ENCODE data around the gene FAM78A. TPM values are rescaled to one million over a fixed set of nuclear protein-coding genes. Genes with fewer than 3 reads are reported as not detected.

The FAM78A gene
- polyA plus RNA-seq, 1 experiment = 1.1 TPM

GRCh38 chr9:131306397-131307004 lies 30.2 kb upstream of the FAM78A start:
- POLR2A ChIA-PET = no interaction called here
- no peak overlapping the region for H3K4me3 ChIP-seq (ENCODE audit: low read depth, low read length)
- H3K27me3 ChIP-seq (ENCODE audit: control insufficient read depth, insufficient read depth, low read length) = 0 out of 2 replicates have a peak, but pooled peaks cover 2% of the 10 kb centered on the region
- CTCF ChIA-PET = no interaction called here
- no peak for DNase-seq (ENCODE audit: low read depth)
- no peaks in the 10 kb centered on the region for H3K36me3 ChIP-seq (ENCODE audit: control insufficient read depth, insufficient read depth, low read length)
- TF ChIP-seq, protein P1, sequence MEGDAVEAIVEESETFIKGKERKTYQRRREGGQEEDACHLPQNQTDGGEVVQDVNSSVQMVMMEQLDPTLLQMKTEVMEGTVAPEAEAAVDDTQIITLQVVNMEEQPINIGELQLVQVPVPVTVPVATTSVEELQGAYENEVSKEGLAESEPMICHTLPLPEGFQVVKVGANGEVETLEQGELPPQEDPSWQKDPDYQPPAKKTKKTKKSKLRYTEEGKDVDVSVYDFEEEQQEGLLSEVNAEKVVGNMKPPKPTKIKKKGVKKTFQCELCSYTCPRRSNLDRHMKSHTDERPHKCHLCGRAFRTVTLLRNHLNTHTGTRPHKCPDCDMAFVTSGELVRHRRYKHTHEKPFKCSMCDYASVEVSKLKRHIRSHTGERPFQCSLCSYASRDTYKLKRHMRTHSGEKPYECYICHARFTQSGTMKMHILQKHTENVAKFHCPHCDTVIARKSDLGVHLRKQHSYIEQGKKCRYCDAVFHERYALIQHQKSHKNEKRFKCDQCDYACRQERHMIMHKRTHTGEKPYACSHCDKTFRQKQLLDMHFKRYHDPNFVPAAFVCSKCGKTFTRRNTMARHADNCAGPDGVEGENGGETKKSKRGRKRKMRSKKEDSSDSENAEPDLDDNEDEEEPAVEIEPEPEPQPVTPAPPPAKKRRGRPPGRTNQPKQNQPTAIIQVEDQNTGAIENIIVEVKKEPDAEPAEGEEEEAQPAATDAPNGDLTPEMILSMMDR (IDR thresholded peaks at IDR 0.05; ENCODE audit: insufficient read depth, low read depth, low read length) = no peak

DNA sequence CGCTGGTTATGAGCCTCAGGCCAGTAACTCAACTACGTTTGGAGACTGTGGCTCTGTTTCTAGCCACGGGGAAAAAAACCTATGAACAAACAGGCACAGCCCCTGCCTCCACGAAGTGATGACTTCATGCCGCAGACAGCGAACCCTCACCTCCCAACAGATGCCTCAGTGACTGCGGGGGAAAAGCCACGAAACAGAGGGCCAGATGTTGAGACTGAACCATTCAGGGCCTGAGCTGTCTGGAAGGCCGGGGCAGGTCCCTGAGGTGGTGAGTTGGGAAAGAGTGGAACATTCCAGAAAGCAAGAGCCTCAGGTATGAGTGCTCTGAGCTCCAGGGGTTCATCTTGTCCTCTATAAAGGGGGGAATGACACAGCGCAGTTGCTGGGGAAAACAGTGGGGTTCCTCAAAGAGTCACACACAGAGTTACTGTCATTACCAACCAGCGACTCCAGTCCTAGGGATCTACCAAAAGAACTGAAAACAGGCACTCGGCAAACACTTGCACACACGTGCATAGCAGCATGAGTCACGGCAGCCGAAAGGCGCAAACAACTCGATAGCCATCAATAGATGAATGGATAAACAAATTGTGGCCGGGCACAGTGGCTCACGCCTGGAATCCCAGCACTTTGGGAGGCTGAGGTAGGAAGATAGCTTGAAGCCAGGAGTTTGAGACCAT lies 28.5 kb upstream of the FAM78A start:
- DNase-seq (ENCODE audit: low read depth) = peak; percentile 46
- CTCF ChIA-PET = interaction anchor here (0.8 to 0.9 kb wide), 2 partner anchors 27 to 137 kb away, joined by 3 read pairs; no protein-coding TSS in a partner anchor
- POLR2A ChIA-PET = interaction anchor here (0.5 kb wide), 1 partner anchor 64 kb away, joined by 3 read pairs; no protein-coding TSS in a partner anchor
- no peak overlapping the region for H3K4me3 ChIP-seq (ENCODE audit: low read depth, low read length)
- H3K27me3 ChIP-seq (ENCODE audit: control insufficient read depth, insufficient read depth, low read length) = 0 out of 2 replicates have a peak, but pooled peaks cover 2% of the 10 kb centered on the region
- TF ChIP-seq, protein P1 (IDR thresholded peaks at IDR 0.05; ENCODE audit: insufficient read depth, low read depth, low read length) = no peak
- no peaks in the 10 kb centered on the region for H3K36me3 ChIP-seq (ENCODE audit: control insufficient read depth, insufficient read depth, low read length)

DNA sequence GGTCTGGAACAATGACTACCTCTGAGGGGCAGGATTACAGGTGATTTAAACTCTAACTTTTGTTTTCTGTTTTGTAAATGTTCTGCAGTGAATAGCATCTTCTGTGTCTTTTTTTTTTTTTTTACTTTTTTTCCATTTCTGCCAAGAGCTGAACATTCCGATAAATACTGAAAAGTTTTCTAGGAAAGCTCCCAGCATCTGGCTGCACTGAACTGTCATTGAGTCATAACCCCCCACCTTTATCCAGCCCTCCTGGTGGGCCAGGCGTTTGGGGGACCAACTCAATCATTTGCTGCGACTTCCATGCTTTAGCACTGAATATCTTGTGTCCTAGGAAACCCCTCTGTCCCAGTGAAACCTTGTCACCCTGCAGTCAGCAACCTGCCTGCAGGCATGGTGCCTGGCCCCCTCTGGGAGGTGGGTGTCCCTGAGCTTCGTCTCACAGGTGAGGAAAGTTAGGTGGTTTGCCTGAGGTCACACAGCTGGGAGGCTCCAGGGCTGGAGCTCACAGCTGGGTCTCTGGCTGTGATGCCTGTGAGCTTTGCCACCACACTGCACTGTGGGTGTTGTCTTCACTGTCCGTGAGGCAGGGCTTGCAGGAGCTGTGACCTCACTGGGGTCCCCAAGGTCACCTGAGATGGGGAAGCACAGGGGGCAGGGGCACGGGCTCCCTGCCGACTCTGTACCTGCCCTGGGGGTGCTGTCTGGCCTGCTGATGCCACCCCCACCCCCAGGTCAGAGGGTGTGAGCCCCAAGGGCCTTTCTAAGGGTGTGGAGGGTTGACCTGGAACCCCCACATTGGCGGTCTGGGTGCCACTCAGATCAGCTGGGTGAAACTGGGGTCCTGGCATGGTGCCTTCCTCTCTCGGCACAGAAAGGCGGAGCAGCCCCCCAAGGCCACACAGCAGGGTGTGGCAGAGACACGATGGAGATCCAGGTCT lies 27.3 kb upstream of the FAM78A start:
- Histone ChIP-seq H3K27me3 (ENCODE audit: control insufficient read depth, insufficient read depth, low read length) (0 out of 2 replicates have a peak, but pooled peaks cover 2% of the 10 kb centered on the region), H3K36me3 (ENCODE audit: control insufficient read depth, insufficient read depth, low read length) (no peaks in the 10 kb centered on the region), H3K4me3 (ENCODE audit: low read depth, low read length) (no peak overlapping the region)
- no peak for DNase-seq (ENCODE audit: low read depth)
- CTCF ChIA-PET = no interaction called here
- TF ChIP-seq, protein P1 (IDR thresholded peaks at IDR 0.05; ENCODE audit: insufficient read depth, low read depth, low read length) = no peak
- POLR2A ChIA-PET = interaction anchor here (0.6 kb wide), 2 partner anchors 129 to 1000 kb away, joined by 3 to 5 read pairs; no protein-coding TSS in a partner anchor

GRCh38 chr9:131302244-131303075 lies 26.1 kb upstream of the FAM78A start:
- H3K36me3 ChIP-seq (ENCODE audit: control insufficient read depth, insufficient read depth, low read length) = no peaks in the 10 kb centered on the region
- ChIA-PET POLR2A (interaction anchor here (0.7 kb wide), 1 partner anchor 24 kb away, joined by 6 read pairs; no protein-coding TSS in a partner anchor), CTCF (no interaction called here)
- DNase-seq (ENCODE audit: low read depth) = no peak
- TF ChIP-seq, protein P1 (IDR thresholded peaks at IDR 0.05; ENCODE audit: insufficient read depth, low read depth, low read length) = no peak
- H3K4me3 ChIP-seq (ENCODE audit: low read depth, low read length) = no peak overlapping the region
- H3K27me3 ChIP-seq (ENCODE audit: control insufficient read depth, insufficient read depth, low read length) = 0 out of 2 replicates have a peak, but pooled peaks cover 2% of the 10 kb centered on the region
